GM18951 (cell line): ENCODE data around the gene CFL2.
"Not testable (repeated sequence)": the region's sequence is repeated elsewhere in the genome, so short reads cannot be mapped to it uniquely, and the experiment has no call there.

ENCODE experiments used
- POLR2A ChIP-seq: IDR thresholded peaks from 4 replicates; pipeline ENCODE4 v1.6.1; 2011; ENCODE audit warnings: mild to moderate bottlenecking; ENCODE audit not compliant: insufficient read length, insufficient read depth; ENCODE audit errors: extremely low read depth
- in situ Hi-C: fragments of 300-500 bp; cut with MboI; formaldehyde crosslinking; loops from one replicate; pipeline ENCODE4 v1.12.0; 2022; ENCODE audit warnings: low sequenced_read_pairs, mixed read lengths, inconsistent platforms; ENCODE audit not compliant: unreplicated experiment

CFL2 gene

DNA sequence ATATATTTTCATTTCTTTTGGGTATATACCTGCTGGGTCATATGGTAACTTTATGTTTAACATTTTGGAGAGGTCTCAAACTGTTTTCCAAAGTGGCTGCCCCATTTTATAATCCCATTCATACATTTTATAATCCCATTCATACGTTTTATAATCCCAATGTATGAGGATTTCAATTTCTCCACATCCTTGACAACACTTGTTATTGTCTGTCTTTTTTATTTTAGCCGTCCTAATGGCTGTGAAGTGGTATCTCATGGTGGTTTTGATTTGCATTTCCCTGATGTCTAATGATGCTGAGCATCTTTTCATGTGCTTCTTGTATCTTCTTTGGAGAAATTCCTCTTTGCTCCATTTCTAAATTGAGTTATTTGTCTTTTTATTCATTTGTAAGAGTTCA lies 6.7 kb upstream of the CFL2 start:
- no peak for TF ChIP-seq POLR2A
- in situ Hi-C loops = no loop called here

DNA sequence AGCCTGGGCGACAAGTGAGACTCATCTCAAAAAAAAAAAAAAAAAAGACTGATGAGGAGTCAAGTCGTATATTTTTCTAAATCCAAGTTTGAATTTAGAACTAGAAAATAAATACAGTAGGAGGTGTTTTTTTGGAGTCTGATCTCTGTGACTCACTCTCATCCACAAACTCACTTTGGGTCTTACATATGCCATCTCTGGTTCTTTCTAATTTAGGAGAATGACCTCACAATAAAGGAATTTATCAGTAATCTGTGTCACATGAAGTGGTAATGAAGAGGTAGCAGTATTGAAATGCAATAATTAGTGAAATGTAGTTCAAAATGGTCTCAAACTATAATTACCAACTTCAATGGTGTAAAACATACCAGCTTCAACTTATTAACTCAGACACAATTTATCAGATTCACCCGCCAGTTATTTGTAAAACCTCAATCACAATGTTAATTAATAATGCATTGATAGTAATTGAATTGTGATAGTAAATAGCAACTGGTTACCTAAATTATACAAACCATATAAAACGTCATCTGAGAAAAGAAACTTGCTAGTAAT lies 4.4 kb upstream of the CFL2 start:
- no peak for TF ChIP-seq POLR2A
- in situ Hi-C loops = loop anchor here (5.0 kb wide), 1 partner anchor 47 kb away; no protein-coding TSS in a partner anchor

DNA sequence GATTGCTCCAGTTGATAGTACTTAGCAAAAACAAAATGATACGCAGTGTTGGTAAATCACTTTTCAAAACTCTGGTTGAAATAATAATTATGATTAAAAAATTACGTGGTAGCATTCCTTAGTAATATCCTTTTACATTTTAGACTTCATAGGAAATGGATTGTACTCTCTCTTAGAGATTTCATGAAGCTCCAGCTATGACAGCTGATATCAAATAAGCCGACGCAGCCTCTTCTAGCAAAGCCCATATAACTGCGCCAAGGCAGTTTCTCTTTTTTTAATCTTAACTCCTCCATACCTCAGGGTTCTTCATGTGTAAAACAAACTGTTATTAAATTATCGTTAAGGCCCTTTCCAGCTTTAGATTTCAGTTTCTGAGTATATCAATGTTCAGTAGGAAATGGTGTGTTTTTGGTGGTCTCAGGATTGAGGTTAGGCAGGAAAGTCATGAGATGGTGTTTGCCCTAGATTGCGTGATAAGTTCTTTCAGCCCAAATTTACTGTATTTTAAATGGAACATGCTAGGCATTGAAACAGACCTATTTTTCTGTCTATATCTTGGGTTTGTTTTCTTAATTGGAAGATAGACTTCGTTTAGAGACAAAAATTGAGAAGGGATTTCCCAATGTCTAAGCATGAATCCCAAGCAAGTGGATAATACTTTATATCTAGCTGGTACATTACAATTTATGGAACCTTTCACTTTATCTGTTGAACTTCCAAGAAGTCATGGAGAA lies 902 bp upstream of the CFL2 start:
- in situ Hi-C loops = loop anchor here (5.0 kb wide), 1 partner anchor 43 kb away; no protein-coding TSS in a partner anchor
- TF ChIP-seq POLR2A = no peak

DNA sequence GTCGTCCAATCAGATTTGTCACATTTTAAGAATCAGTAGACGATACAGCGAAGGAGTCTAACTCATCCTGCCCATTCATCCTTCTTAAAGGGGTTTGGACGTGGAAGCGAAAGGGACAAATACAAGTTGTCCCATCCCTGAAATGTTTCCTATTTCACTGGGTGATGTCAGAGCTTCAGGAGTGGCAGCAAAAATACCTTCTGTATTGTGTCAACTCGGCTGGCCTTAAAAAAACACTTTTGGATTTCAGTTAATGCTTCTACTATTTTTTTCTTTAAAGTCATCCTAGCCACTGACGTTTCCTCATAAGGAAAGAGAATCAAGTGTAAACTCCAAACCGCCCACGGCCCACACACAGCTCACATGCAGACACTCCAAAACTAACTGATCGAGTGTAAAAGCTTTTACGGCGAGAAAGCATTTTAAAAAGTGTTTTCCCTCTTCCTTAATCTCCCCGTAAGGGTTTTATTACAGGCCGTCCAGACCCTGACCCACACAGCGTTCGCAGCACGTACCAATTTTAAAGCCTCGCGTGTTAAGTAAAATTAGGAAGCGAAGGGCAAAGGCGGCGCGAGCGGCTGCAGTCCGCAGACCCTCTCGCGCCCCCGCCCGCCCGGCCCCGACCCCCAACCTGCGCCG lies 593 bp downstream of the CFL2 start:
- in situ Hi-C loops = no loop called here
- no peak for TF ChIP-seq POLR2A

DNA sequence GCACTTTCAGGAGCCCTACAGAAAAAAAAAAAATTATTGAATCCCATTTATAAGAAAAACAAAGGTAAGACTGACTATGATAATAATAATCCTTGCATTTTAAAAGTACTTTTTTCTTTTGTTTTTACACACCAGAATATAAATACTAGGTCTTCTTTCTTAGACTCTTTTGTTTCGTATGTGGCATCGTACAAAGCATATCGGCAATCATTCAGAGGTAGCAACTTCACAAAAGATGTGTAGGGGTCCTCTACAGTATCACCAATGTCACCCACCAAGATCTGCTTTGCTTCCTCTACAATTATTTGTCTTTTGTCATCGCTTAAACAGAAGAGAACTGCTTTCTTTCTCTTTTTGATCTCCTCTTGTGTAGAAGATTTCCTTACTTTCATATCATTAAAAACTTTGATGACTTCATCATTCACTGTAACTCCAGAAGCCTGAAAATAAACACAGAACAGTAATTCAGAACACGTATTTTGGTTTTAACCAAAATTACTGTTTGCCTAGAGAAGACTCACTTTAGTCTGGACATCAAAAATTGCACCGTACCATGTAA lies 1.2 kb downstream of the CFL2 start:
- no peak for TF ChIP-seq POLR2A
- in situ Hi-C loops = no loop called here

DNA sequence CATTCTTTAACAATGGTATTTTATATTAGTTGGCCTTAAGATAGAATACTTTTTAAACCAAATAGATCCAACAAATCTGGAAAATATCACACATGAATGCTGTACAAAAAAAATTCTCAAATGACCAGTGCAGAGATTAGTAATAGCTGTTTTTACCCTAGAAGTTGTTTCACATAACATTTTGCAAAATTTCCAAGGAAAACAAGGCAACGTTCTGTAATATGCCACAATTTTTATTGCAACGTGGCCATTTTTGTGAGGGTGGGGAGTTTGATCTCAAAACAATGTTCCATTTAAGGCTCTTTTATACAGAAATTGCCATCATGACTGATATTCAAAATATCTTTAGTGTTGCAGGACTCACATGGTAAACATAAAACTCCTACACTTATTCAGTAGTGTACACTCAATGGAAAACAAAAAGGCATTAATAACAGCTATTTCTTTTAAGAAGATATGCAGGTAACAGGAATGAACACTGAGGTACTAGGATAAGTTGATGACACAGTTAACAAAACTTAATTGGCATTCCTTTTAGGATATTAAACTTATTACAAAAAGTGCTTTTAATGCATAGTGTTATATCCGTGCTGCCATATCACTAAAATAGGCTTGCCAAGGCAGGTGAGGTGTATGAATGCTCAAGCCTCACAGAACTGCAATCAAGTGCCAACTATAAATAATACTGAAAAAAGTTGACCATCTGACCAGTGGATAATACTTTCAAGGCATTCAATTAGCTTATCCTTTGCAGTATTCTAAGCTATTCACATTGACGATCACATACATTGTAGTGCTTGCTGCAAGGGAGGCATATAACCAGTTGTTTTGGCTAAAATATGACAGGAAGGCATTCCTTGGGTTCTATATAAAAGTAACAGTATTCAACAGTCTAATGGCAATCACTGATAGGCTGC lies 2.3 kb downstream of the CFL2 start:
- TF ChIP-seq POLR2A = no peak
- in situ Hi-C loops = no loop called here

DNA sequence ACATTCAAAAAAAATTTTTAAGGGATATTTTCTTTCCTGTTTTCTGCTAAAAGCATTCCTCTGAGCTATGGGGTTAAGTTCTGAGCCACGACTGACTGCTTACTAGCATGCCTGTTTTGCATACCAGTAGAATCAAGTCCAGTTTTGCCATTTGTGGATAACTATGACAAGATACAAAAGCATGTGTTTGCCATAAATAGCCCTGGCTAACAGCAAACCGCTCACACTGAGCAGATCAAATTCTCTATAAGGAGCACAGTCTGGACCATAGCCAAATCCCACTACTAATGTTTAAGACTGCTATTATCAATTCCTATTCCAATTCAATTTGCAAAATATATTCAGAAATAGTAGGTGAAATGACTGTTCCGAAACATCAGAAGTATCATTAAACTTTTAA lies 3.2 kb downstream of the CFL2 start:
- in situ Hi-C loops = no loop called here
- TF ChIP-seq POLR2A = no peak

DNA sequence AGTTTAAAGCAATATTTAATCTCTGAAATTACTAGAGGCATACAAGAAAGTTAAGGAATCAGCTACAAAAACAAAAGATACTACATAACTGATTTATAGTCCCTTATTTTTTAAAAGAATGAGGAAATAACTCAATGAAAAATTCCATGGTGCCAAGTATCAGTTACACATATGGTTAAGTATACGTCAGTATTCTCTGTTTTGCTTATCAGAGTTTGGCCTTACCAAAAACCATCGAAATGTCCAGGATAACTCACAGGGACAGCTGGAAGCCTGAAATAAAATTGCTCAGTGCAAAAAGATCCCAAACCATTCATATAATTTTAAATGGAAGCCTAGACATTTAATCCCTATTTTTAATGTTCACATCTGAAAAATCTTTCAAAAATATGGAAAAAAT lies 3.6 kb downstream of the CFL2 start:
- no peak for TF ChIP-seq POLR2A
- in situ Hi-C loops = no loop called here

DNA sequence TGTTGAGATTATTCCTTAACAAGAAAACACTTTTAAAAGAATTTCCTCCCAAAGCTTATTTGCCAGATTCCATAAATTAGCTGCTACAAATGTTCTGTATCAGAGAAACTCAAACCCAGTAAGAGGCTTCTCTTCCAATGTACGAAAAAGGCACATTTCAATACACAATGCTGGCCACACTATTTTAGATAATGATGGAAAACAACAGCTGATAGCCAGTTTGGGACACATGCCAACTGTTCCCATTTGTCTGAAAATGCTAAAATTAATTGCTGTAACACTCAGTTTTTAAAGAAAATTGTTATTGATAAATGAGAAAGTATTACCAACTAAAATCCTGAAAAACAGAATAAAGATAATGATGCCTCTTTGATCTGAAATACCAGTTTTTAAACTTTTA lies 4.4 kb downstream of the CFL2 start:
- in situ Hi-C loops = no loop called here
- TF ChIP-seq POLR2A = no peak

DNA sequence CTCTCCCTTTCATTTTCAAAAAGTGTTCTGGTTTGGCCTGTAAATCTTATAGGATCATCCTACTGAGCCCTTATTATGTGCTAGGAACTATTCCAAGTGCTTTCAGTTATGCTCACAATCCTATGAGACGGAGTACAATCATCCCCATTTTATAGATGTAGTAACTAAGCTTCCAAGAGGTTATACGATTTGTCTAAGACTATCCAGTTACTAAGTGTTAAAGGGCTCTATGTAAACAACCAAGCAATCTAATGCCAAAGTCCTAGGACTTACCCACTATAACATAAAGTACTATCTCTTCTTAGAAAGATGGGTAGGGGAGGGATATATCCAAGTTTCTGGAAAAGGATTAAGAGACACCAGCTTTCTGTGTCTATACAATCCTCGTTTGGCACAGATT lies 6.7 kb downstream of the CFL2 start:
- TF ChIP-seq POLR2A = no peak
- in situ Hi-C loops = no loop called here

DNA sequence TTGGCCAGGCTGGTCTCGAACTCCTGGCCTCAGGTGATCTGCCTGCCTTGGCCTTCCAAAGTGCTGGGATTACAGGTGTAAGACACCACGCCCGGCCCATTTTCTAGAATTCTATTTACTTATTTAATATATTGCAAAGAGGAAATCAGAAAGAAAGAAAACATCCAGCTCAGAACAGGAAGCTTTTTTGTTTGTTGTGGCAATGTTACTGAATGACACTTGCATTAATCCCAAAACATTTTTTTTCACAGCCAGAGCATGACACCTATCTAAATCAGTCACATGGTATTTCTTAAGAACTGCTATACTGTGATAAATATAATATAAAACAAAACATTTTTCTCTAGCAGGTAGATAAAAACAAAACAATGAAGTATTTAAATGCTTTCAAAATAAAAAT lies 12.6 kb downstream of the CFL2 start:
- in situ Hi-C loops = no loop called here

DNA sequence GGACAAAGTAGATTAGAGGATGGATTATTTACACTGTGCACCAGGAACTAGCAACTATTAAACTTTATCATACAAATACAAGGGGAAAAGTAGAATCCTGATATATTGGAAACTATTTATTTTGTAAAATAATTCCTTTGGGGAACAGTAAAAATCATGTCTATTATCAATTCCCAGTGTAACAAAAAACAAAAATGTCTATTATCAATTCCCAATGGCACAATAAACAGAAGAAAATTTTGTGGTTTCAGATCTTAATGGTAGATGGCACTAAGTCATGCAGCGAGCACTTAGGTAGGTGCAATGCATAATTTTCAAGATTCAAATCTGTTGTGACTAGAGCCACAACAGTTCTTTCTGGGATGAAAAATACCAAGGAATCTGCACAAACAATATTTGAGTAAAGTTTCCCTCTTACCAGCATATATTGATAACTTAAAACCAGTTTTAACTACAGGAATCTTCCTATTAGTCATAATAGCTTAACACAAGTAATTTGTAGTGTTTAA lies 13.7 kb downstream of the CFL2 start:
- in situ Hi-C loops = no loop called here

More for the DNA sequence above, 12.6 kb downstream of the CFL2 start:
- no peak for TF ChIP-seq POLR2A

DNA sequence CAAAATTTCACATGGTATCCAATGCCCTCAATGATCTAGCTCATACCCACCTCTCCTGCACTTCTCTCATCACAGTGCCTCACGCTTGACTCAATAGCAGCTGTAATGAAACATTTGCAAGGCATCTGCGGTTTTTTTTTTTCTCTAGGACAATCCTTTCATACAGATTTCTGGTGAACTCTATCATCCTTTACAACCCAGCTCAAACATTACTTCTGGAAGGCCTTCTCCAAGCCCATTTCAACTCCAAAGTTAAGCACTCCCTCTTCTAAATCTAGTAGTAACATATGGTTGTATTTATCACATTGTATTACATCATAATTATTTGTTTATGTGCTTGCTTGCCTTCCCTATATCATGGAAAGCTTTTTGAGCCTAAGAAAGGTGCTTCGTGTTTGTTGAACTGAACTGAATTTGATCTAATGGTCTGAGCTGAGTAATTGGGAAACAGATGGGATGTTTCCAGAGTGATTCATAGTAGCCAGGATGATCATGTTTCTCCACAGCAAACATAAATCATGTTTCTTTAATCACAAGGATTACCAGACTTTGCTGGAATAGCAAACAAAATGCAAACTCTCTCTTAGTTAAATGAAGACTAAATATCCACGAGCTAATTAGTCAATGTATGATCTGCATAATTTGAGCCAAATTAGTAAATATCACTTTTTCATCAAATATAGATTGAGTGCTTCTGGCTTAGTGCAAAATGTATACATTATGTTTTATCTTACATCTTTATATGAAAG lies 14.3 kb downstream of the CFL2 start:
- no peak for TF ChIP-seq POLR2A
- in situ Hi-C loops = no loop called here

More for the DNA sequence above, 13.7 kb downstream of the CFL2 start:
- no peak for TF ChIP-seq POLR2A

DNA sequence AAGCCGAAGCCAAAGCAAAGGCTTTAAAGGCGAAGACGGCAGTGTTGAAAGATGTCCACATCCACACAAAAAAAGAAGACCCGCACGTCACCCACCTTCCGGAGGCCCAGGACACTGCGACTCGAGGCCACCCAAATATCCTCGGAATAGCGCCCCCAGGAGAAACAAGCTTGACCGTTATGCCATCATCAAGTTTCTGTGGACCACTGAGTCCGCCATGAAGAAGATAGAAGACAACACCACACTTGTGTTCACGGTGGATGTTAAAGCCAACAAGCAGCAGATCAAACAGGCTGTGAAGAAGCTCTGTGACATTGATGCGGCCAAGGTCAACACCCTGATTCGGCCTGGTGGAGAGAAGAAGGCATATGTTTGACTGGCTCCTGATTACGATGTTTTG lies 20.2 kb downstream of the CFL2 start:
- in situ Hi-C loops = not testable (repeated sequence)
